ENCODE data around the gene MAGEB17.

MAGEB17 gene

DNA sequence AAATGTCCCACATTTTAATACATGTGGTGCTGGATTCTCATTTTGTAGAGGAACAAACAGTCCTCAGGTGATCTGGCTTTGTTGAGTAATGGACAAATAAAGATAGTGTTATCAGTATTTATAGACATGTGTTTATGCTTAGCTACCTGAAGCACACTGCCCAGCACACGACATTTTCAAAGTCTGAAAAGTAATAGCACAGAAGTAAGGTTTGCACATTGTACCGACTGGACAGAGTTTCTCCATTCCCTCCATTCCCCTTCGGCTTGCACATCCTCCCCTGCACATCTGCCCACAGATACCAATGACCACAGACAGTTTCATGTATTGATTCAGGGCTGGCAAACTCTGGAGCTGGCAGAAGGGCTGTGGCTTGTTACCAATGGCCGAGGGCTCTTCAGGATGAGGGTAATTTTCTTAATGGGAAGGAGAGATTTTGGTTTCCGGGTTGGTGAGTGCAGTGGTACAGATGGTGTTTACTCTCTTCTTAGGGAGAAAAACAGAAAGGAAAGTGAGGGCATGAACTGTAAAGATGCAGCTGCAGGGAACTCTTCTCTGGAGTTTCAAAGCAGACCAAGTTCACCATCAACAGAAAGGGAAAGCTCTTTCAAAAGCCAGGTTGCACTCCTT is 41.6 kb upstream of the MAGEB17 start:
- no peaks in the 10 kb centered on the region for H3K36me3 ChIP-seq
- TF ChIP-seq CTCF (IDR thresholded peaks at IDR 0.05; ENCODE audit: low read depth, low read length), result no peak
- no peak overlapping the region for H3K27ac ChIP-seq
- H3K27me3 ChIP-seq (ENCODE audit: insufficient read depth, low read depth, severe bottlenecking), result peaks cover 70% of the 10 kb centered on the region
- no peaks in the 10 kb centered on the region for H3K9me3 ChIP-seq (ENCODE audit: severe bottlenecking)
- no peak for DNase-seq
- no peak overlapping the region for H3K4me3 ChIP-seq (ENCODE audit: low read depth, low read length)

GRCh38 chrX:16130707-16131106 is 36.6 kb upstream of the MAGEB17 start:
- H3K27me3 ChIP-seq (ENCODE audit: insufficient read depth, low read depth, severe bottlenecking), result peaks cover 62% of the 10 kb centered on the region
- no peaks in the 10 kb centered on the region for H3K9me3 ChIP-seq (ENCODE audit: severe bottlenecking)
- no peak overlapping the region for H3K4me3 ChIP-seq (ENCODE audit: low read depth, low read length)
- DNase-seq, result no peak
- no peak overlapping the region for H3K27ac ChIP-seq
- TF ChIP-seq CTCF (IDR thresholded peaks at IDR 0.05; ENCODE audit: low read depth, low read length), result no peak
- H3K36me3 ChIP-seq, result no peaks in the 10 kb centered on the region

GRCh38 chrX:16134936-16135335 is 32.3 kb upstream of the MAGEB17 start:
- no peak for TF ChIP-seq CTCF (IDR thresholded peaks at IDR 0.05; ENCODE audit: low read depth, low read length)
- H3K4me3 ChIP-seq (ENCODE audit: low read depth, low read length), result no peak overlapping the region
- H3K27ac ChIP-seq, result no peak overlapping the region
- DNase-seq, result no peak
- H3K36me3 ChIP-seq, result no peaks in the 10 kb centered on the region
- H3K9me3 ChIP-seq (ENCODE audit: severe bottlenecking), result no peaks in the 10 kb centered on the region
- H3K27me3 ChIP-seq (ENCODE audit: insufficient read depth, low read depth, severe bottlenecking), result peaks cover 58% of the 10 kb centered on the region

GRCh38 chrX:16136080-16136479 is 31.2 kb upstream of the MAGEB17 start:
- H3K36me3 ChIP-seq, result no peaks in the 10 kb centered on the region
- no peak for DNase-seq
- peaks cover 61% of the 10 kb centered on the region for H3K27me3 ChIP-seq (ENCODE audit: insufficient read depth, low read depth, severe bottlenecking)
- H3K9me3 ChIP-seq (ENCODE audit: severe bottlenecking), result no peaks in the 10 kb centered on the region
- no peak overlapping the region for H3K4me3 ChIP-seq (ENCODE audit: low read depth, low read length)
- no peak for TF ChIP-seq CTCF (IDR thresholded peaks at IDR 0.05; ENCODE audit: low read depth, low read length)
- no peak overlapping the region for H3K27ac ChIP-seq

GRCh38 chrX:16137416-16138107 is 29.7 kb upstream of the MAGEB17 start:
- H3K36me3 ChIP-seq, result no peaks in the 10 kb centered on the region
- no peak for DNase-seq

More at GRCh38 chrX:16137416-16138107, 29.7 kb upstream of the MAGEB17 start:
- Histone ChIP-seq H3K27ac (no peak overlapping the region), H3K27me3 (ENCODE audit: insufficient read depth, low read depth, severe bottlenecking) (peaks cover 58% of the 10 kb centered on the region), H3K4me3 (ENCODE audit: low read depth, low read length) (no peak overlapping the region), H3K9me3 (ENCODE audit: severe bottlenecking) (no peaks in the 10 kb centered on the region)
- no peak for TF ChIP-seq CTCF (IDR thresholded peaks at IDR 0.05; ENCODE audit: low read depth, low read length)
